ENCODE measurements around the gene CERCAM. TPM values are rescaled to one million over a fixed set of nuclear protein-coding genes. Genes with fewer than 3 reads are reported as not detected.
A peak's percentile ranks its signal among the peaks of the same experiment; 100 is the strongest.

The CERCAM gene
- total RNA-seq, 2 experiments from 2014 or later, result 3.3 to 3.5 TPM

DNA sequence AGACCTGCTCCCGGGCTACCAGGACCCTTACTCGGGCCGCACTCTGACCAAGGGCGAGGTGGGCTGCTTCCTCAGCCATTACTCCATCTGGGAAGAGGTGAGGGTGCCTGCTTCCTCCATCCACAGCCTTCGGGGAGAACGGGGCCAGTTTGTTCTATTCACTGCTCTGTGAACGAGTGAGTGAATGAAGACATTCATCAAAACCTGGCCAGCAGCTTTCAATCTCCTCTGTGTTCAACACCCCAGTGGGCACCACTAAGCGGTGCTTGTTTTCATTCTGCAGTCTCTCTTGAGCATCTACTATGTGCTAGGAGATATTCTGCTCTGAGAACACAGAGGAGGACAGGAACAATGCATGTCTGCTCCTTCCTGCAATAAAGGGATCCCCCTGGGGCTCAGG lies 10.6 kb downstream of the CERCAM start:
- POLR2A ChIA-PET, result no interaction called here
- H3K9me3 Mint-ChIP-seq, result no peaks in the 10 kb centered on the region
- H3K36me3 Mint-ChIP-seq (ENCODE audit: low read depth), result no peaks in the 10 kb centered on the region
- ATAC-seq (no peak), DNase-seq (no peak)
- no peaks in the 10 kb centered on the region for H3K27me3 Mint-ChIP-seq
- H3K4me3 Mint-ChIP-seq, result no peak overlapping the region
- CTCF ChIA-PET, result no interaction called here
- no peak overlapping the region for H3K27ac Mint-ChIP-seq
- TF ChIP-seq, protein P1, sequence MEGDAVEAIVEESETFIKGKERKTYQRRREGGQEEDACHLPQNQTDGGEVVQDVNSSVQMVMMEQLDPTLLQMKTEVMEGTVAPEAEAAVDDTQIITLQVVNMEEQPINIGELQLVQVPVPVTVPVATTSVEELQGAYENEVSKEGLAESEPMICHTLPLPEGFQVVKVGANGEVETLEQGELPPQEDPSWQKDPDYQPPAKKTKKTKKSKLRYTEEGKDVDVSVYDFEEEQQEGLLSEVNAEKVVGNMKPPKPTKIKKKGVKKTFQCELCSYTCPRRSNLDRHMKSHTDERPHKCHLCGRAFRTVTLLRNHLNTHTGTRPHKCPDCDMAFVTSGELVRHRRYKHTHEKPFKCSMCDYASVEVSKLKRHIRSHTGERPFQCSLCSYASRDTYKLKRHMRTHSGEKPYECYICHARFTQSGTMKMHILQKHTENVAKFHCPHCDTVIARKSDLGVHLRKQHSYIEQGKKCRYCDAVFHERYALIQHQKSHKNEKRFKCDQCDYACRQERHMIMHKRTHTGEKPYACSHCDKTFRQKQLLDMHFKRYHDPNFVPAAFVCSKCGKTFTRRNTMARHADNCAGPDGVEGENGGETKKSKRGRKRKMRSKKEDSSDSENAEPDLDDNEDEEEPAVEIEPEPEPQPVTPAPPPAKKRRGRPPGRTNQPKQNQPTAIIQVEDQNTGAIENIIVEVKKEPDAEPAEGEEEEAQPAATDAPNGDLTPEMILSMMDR (IDR thresholded peaks at IDR 0.05), result no peak
- intact Hi-C loops (cut with micrococcal nuclease), result no loop called here
- no peaks in the 10 kb centered on the region for H3K4me1 Mint-ChIP-seq (ENCODE audit: low read depth)

DNA sequence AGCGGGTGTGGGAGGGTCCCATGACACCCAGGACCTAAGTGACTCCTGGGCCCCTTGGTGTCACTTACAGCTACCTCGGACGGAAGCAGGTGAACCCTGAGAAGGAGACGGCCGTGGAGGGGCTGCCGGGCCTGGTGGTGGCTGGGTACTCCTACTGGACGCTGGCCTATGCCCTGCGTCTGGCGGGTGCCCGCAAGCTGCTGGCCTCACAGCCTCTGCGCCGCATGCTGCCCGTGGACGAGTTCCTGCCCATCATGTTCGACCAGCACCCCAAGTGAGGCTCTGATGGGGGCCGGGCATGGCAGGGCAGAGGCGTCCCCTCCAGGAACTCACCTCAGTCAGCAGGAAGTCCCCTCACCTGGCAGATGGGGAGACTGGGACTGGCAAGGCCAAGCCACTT lies 13.7 kb downstream of the CERCAM start:
- POLR2A ChIA-PET, result interaction anchor here (0.9 kb wide), 1 partner anchor 128 kb away, joined by 3 read pairs; no protein-coding TSS in a partner anchor
- Mint-ChIP-seq H3K27me3 (no peaks in the 10 kb centered on the region), H3K36me3 (ENCODE audit: low read depth) (no peaks in the 10 kb centered on the region), H3K9me3 (no peaks in the 10 kb centered on the region), H3K4me1 (ENCODE audit: low read depth) (no peaks in the 10 kb centered on the region), H3K4me3 (no peak overlapping the region), H3K27ac (no peak overlapping the region)
- DNase-seq, result no peak
- TF ChIP-seq, protein P1 (IDR thresholded peaks at IDR 0.05), result no peak
- intact Hi-C loops (cut with micrococcal nuclease), result no loop called here
- CTCF ChIA-PET, result interaction anchor here (1.0 kb wide), 1 partner anchor 384 kb away, joined by 3 read pairs; the partner anchor contains the start of gene ENDOG
- no peak for ATAC-seq

DNA sequence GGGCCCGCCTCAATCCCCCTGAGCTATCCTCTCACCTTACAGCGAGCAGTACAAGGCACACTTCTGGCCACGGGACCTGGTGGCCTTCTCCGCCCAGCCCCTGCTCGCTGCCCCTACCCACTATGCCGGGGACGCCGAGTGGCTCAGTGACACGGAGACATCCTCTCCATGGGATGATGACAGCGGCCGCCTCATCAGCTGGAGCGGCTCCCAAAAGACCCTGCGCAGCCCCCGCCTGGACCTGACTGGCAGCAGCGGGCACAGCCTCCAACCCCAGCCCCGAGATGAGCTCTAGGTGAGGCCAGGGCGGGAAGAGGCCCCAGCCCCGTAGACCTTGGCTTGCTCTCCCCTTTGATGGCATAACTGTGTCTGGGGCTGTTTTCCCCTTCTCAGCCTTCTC lies 15.0 kb downstream of the CERCAM start:
- intact Hi-C loops (cut with micrococcal nuclease), result no loop called here
- no peaks in the 10 kb centered on the region for H3K27me3 Mint-ChIP-seq
- TF ChIP-seq, protein P1 (IDR thresholded peaks at IDR 0.05), result no peak
- H3K36me3 Mint-ChIP-seq (ENCODE audit: low read depth), result no peaks in the 10 kb centered on the region
- ChIA-PET CTCF (interaction anchor here (0.7 to 4.0 kb wide), 3 partner anchors 15 to 383 kb away, joined by 3 to 17 read pairs (median 3); partner anchors contain the start of genes CERCAM, ENDOG and URM1), POLR2A (interaction anchor here (1.2 kb wide), 1 partner anchor 37 kb away, joined by 3 read pairs; no protein-coding TSS in a partner anchor)
- no peaks in the 10 kb centered on the region for H3K4me1 Mint-ChIP-seq (ENCODE audit: low read depth)
- H3K4me3 Mint-ChIP-seq, result no peak overlapping the region
- no peaks in the 10 kb centered on the region for H3K9me3 Mint-ChIP-seq
- no peak for ATAC-seq
- DNase-seq, result no peak
- no peak overlapping the region for H3K27ac Mint-ChIP-seq

GRCh38 chr9:128438343-128439109 lies 17.9 kb downstream of the CERCAM start:
- Mint-ChIP-seq H3K27ac (no peak overlapping the region), H3K27me3 (no peaks in the 10 kb centered on the region), H3K36me3 (ENCODE audit: low read depth) (no peaks in the 10 kb centered on the region), H3K4me1 (ENCODE audit: low read depth) (no peaks in the 10 kb centered on the region), H3K4me3 (no peak overlapping the region), H3K9me3 (no peaks in the 10 kb centered on the region)
- DNase-seq (peak; percentile 89), ATAC-seq (peak; percentile 99)
- ChIA-PET POLR2A (no interaction called here), CTCF (interaction anchor here (0.6 to 4.0 kb wide), 41 partner anchors 9 to 333 kb away, joined by 3 to 26 read pairs (median 4); partner anchors contain the start of genes CERCAM, GLE1, ODF2 and PKN3)
- intact Hi-C loops (cut with micrococcal nuclease), result no loop called here
- TF ChIP-seq, protein P1 (IDR thresholded peaks at IDR 0.05), result peak; percentile 97

GRCh38 chr9:128439273-128439672 lies 18.6 kb downstream of the CERCAM start:
- no peaks in the 10 kb centered on the region for H3K9me3 Mint-ChIP-seq
- H3K4me3 Mint-ChIP-seq, result no peak overlapping the region
- no peak for ATAC-seq
- intact Hi-C loops (cut with micrococcal nuclease), result no loop called here
- no peak overlapping the region for H3K27ac Mint-ChIP-seq
- DNase-seq, result no peak
- H3K4me1 Mint-ChIP-seq (ENCODE audit: low read depth), result no peaks in the 10 kb centered on the region
- TF ChIP-seq, protein P1 (IDR thresholded peaks at IDR 0.05), result no peak
- H3K36me3 Mint-ChIP-seq (ENCODE audit: low read depth), result no peaks in the 10 kb centered on the region
- no peaks in the 10 kb centered on the region for H3K27me3 Mint-ChIP-seq
- ChIA-PET CTCF (interaction anchor here (0.6 to 4.0 kb wide), 37 partner anchors 9 to 548 kb away, joined by 3 to 26 read pairs (median 4); partner anchors contain the start of genes CERCAM, GLE1, PKN3 and SPTAN1), POLR2A (no interaction called here)
